Mesothelial cell of epicardium (in vitro differentiated cells): Measurements from ENCODE around the gene UBE2M. TPM values are rescaled to one million over a fixed set of nuclear protein-coding genes. Genes with fewer than 3 reads are reported as not detected.

ENCODE experiments used
- DNase-seq, 2 experiments: peaks; one replicate each; pipeline ENCODE4 v3.0.0; 2021; ENCODE audit warnings: low spot score in 2 of 2; ENCODE audit not compliant: unreplicated experiment in 2 of 2
- H3K27ac Mint-ChIP-seq: 2 replicates; pipeline ENCODE4 v1.8.0; 2021; ENCODE audit warnings: mixed read lengths
- H3K27me3 Mint-ChIP-seq: 2 replicates; pipeline ENCODE4 v1.8.0; 2021; ENCODE audit warnings: low read depth, mixed read lengths
- H3K36me3 Mint-ChIP-seq: 2 replicates; pipeline ENCODE4 v1.8.0; 2021; ENCODE audit warnings: mixed read lengths
- H3K4me1 Mint-ChIP-seq: 2 replicates; pipeline ENCODE4 v1.8.0; 2021; ENCODE audit warnings: mixed read lengths
- H3K4me3 Mint-ChIP-seq: 2 replicates; pipeline ENCODE4 v1.8.0; 2021; ENCODE audit warnings: mild to moderate bottlenecking, moderate library complexity, mixed read lengths
- H3K9me3 Mint-ChIP-seq: 2 replicates; pipeline ENCODE4 v1.8.0; 2021; ENCODE audit warnings: mixed read lengths
- CTCF ChIP-seq: fragments of 200-600 bp; sonication (generic); IDR thresholded peaks from one replicate; pipeline ENCODE4 v1.5.0; 2021; ENCODE audit warnings: antibody characterized with exemption; ENCODE audit not compliant: unreplicated experiment
- total RNA-seq: library from RNA; stranded (reverse); gene quantifications from 3 replicates; pipeline ENCODE4 v1.2.1, GENCODE V29; 2021

The UBE2M gene
- total RNA-seq, 1 donor from 2014 or later: 73.4 TPM

GRCh38 chr19:58552655-58553054 lies 5.8 kb downstream of the UBE2M start:
- no peak for DNase-seq
- peaks cover 34% of the 10 kb centered on the region for H3K4me1 Mint-ChIP-seq
- H3K27ac Mint-ChIP-seq: peak overlapping the region; percentile 35
- H3K9me3 Mint-ChIP-seq: no peaks in the 10 kb centered on the region
- peak overlapping the region; percentile 9 for H3K4me3 Mint-ChIP-seq
- no peaks in the 10 kb centered on the region for H3K27me3 Mint-ChIP-seq
- peaks cover 34% of the 10 kb centered on the region for H3K36me3 Mint-ChIP-seq
- TF ChIP-seq CTCF: no peak

- Mint-ChIP-seq H3K27me3 (no peaks in the 10 kb centered on the region), H3K4me1 (peaks cover 27% of the 10 kb centered on the region), H3K4me3 (no peak overlapping the region), H3K27ac (peak overlapping the region; percentile 47), H3K36me3 (peaks cover 34% of the 10 kb centered on the region), H3K9me3 (no peaks in the 10 kb centered on the region)
- TF ChIP-seq CTCF: no peak
- no peak for DNase-seq
Observed at GRCh38 chr19:58551577-58552471, 6.6 kb downstream of the UBE2M start.

GRCh38 chr19:58551123-58551497 lies 7.3 kb downstream of the UBE2M start:
- H3K9me3 Mint-ChIP-seq: no peaks in the 10 kb centered on the region
- H3K4me3 Mint-ChIP-seq: no peak overlapping the region
- no peak for DNase-seq
- H3K36me3 Mint-ChIP-seq: peaks cover 30% of the 10 kb centered on the region
- H3K27me3 Mint-ChIP-seq: no peaks in the 10 kb centered on the region
- H3K27ac Mint-ChIP-seq: no peak overlapping the region
- TF ChIP-seq CTCF: no peak
- peaks cover 27% of the 10 kb centered on the region for H3K4me1 Mint-ChIP-seq

- Mint-ChIP-seq H3K27ac (no peak overlapping the region), H3K4me3 (no peak overlapping the region), H3K27me3 (no peaks in the 10 kb centered on the region), H3K36me3 (peaks cover 30% of the 10 kb centered on the region), H3K4me1 (peaks cover 31% of the 10 kb centered on the region), H3K9me3 (no peaks in the 10 kb centered on the region)
- TF ChIP-seq CTCF: no peak
- DNase-seq: no peak
Observed at GRCh38 chr19:58550362-58551122, 7.9 kb downstream of the UBE2M start.

- Mint-ChIP-seq H3K27me3 (no peaks in the 10 kb centered on the region), H3K4me1 (peaks cover 26% of the 10 kb centered on the region), H3K36me3 (peaks cover 24% of the 10 kb centered on the region), H3K4me3 (no peak overlapping the region), H3K27ac (no peak overlapping the region), H3K9me3 (no peaks in the 10 kb centered on the region)
- DNase-seq: no peak
- TF ChIP-seq CTCF: no peak
Observed at GRCh38 chr19:58549664-58550361, 8.6 kb downstream of the UBE2M start.
